GM19025 (cell line): ENCODE measurements around the gene ZNF365.
"Not testable (repeated sequence)": the region's sequence is repeated elsewhere in the genome, so short reads cannot be mapped to it uniquely, and the experiment has no call there.

Experiments
- ATAC-seq: cut with Tn5 transposase; IDR thresholded peaks from one replicate; pipeline ENCODE4 v1.9.1; 2021; ENCODE audit warnings: mild to moderate bottlenecking, low read depth, moderate library complexity; ENCODE audit not compliant: unreplicated experiment

The ZNF365 gene, protein sequence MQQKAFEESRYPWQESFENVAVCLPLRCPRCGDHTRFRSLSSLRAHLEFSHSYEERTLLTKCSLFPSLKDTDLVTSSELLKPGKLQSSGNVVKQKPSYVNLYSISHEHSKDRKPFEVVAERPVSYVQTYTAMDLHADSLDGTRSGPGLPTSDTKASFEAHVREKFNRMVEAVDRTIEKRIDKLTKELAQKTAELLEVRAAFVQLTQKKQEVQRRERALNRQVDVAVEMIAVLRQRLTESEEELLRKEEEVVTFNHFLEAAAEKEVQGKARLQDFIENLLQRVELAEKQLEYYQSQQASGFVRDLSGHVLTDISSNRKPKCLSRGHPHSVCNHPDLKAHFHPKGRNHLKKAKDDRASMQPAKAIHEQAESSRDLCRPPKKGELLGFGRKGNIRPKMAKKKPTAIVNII

DNA sequence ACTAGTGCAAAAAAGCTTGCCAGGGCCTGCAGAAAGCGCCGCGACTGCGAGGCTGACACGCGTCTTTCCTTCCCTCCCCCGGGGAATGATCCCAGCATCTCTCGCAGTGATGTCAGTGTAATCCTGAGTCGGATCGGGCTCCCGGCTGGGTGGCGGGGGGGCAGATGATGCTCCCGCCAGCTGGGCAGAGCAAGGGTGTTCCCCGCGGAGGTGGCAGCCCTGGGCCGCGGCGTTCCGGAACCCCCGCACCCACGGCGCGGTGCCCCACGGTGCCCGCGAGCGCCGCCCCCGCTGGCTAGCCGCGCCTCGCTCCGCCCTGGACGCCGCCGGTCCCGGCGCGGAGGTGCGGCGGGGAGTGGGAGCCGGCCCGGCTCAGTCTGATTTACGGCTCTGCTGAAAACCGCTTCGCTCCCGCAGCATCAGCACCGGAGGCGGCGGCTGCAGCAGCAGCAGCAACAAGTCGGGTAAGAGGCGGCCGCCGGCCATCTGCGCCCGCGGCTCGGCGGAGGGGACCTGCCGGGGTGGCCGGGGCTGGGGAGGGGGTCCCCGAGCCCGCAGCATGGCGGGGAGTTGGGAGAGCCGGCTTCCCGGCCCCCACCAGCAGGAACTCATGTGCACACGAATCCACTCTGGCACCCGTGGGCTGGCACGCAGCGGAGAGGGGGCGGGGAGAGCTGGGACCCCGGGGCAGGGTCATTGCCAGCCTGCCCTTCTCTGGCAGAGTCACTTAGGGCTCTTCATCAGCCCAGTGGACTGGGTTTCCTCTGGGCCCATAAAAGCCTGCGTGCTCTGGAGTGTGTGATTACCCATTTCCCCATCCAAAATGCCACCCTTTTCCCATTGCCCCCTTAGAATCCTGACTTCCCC lies at the start of gene ZNF365:
Gene ZNF365, plus strand, starts transcription at position 375 of the 867 bp plus-strand sequence. CDS start 1,825 bp downstream, outside the sequence.
- ATAC-seq: no peak

DNA sequence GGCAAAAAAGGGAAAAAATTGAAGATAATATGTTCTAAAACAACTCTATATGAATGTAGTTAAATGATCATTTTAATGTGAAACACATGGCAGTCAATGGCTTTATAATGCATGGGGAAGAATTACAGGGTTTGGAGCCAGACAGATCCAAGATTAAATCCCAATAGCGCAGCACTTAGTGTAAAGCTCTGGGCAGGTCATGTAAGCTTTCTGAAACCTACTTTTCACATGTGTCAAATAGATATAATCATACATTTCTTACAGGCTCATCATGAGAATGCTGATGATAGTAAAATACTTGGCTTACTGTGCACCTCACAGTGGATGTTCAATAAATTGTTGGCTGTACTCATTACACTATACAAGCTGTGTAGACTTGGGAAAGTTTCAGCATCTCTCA lies 48.0 kb upstream of the ZNF365 start:
- ATAC-seq: no peak

DNA sequence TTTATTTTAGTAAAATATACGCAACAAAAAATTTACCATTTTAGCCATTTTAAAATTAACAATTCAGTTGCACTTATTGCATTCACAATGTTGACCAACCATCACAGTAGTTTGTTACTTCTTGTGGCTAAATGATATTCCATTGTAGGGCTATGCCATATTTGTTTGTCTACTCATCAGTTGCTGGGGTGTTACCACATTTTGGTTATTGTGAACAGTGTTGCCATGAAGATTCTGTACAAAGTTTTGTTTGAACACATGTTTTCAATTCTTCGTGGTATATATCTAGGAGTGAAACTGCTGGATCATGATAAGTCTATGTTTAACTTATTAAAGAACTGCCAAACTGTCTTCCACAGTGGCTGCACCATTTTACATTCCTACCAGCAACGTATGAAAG lies 46.3 kb upstream of the ZNF365 start:
- no peak for ATAC-seq

DNA sequence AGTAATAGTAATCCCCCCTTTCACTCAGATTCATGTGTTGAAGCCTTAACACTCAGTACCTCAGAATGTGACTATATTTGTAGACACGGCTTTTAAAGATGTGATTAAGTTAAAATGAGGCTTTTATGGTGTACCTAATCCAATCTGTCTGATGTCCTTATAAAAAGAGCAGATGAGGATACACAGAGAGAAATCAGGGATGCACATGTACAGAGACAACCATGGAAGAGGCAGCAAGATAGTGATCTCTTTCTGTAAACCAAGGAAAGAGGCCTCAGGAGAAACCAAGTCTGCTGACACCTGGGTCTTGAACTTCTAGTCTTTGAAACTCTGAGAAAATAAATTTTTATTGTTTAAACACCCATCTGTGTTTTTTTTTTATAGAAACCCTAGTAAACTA lies 44.0 kb upstream of the ZNF365 start:
- ATAC-seq: no peak

DNA sequence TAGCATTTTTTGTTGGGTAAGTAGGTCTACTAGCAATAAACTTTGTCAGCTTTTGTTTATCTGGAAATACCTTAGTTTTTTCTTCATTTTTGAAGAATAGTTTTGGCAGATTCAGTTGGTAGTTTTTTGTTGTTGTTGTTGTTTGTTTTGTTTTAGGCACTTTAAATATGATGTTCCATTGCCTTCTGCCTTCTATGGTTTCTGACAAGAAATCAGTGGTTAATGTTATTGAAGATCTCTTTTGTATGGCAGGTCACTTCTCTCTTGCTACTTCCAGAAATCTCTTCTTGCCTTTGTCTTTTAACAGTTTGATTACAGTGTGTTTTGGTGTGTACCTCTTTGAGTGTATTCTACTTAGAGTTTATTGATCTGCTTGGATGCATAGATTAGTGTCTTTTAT lies 41.8 kb upstream of the ZNF365 start:
- no peak for ATAC-seq

DNA sequence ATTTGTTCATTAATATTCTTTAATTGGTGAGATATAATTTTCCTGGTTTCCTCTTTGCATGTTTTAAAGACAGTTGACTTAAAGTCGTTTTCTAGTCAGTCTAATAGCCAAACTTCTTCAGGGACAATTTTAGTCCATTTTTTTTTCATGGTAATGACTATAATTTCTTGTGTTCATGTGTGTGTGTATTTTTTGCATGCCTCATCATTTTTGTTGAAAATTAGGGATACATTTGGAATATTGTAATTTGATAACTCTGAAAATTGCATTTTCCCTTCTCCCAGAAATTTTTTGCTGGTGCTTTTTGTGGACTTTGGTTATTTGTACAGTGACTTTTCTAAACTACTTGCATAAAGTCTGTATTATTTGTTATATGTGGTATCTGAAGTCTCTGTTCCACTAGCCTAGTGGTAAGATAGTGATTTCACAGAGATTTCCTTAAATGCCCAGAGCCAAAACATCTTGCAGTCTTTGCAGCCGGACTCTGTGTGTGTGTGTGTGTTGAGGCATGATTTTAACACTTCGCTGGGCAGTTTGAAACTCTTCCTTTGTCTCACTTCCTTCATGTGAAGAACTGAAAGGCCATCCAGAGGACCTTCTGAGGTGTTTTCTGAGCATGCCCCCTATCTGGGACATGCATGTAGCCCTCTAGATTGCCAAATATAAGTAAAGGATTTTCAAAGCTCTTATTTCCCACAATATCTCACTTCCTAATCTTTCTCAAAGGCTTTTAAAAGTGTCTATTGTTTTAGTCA lies 40.9 kb upstream of the ZNF365 start:
- ATAC-seq: no peak

DNA sequence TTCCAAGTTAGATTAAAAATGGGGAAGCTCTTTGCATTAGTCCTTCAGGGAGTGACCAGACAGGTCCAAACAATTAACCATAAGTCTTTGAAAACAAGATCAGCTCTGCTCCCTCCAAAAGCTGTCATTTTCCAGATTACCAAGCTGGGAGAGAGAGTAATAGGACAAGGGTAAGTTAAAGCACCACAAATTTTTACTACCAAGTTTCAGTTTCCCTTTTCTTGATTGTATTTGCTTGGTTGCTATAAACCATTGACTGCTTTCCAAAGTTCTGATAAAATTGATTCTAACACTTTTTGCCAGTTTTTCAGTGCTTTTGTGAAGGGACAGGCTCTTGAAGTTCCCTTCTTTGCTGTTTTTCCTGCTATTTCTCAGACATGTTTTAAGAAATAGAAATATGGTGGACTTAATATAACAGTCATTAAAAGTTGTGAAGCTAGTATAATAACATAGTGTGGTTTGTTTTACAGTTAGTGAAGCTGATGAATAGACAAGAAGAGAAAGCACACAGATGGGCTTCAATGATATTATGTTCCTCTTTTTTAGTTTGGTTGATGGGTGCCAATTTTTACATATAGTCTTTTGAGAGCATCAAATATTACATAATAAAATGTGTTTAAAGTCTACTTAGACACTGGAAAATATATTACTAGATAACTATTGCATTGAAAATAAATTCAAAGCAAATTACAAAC lies 40.0 kb upstream of the ZNF365 start:
- no peak for ATAC-seq

DNA sequence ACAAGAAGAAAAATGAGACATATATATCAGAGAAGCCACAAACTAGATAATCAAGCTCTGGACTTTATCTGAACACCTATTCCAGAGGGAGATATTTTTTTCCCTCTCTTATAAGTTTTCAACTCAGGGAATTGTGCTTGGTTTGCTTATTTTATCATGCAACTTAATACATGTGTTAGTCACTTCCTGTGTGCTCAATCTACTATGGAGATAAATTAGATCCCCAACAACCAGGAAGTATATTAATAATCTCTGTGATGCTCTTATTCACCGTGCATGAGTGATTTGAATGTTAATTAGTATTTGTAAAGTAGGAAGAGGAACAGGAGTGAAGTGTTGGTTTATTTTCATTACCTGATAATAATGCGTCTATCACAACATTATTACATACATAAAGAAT lies 38.8 kb upstream of the ZNF365 start:
- ATAC-seq: no peak

DNA sequence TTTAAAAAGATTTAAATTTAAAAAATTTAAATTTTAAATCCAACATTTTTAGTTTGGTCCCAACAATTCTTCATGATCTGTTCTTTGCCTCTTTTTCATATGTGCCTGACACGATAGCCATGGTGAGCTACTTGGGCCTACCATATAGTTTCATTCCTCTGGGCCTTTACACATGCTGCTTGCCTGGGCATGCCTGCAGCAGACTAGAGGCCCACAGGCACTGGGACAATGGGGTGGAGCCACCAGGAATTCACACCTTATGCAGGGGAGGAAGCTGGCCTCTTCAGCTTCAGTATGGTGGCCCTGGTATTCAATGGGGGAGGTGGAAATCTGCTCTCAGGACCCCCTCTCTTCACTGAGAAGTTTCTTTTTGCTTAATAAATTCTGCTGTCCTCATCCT lies 37.8 kb upstream of the ZNF365 start:
- ATAC-seq: no peak

DNA sequence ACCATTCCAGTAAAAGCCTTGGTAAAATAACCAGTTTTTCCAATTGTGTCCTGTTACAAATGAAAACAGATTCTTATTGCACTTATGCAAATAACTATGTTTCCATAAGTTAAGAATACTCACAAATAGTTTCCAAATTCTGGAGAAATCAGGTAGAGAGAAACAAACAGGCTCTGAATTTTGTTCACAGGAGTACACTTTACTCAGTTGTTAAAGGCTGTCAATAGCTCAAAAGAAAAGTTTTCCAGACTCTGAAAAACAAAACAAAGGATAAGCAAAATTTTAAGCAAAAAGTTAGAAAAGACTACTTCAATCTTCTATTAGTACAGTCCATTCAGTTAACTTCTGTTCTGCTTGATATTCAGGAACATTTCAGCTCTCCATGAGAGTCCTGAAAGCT lies 32.8 kb upstream of the ZNF365 start:
- no peak for ATAC-seq

DNA sequence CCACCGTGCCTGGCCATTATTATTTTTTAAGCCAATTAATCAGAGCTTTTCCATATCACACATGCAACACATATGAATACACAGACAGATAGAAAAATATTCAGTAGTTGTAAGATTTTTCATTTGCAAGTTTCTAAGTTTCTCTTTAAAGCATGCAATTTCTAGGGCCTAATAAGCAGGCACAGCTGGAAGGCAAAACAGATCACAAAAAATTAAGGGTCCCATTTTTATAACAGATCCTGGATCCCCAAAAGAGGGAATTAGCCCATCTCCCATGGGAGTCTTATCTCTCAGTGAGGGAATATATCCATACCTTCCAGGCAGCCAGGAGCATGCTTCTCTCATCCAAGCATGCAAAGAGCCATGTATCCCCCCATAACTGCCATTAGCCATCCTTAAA lies 31.2 kb upstream of the ZNF365 start:
- ATAC-seq: no peak

DNA sequence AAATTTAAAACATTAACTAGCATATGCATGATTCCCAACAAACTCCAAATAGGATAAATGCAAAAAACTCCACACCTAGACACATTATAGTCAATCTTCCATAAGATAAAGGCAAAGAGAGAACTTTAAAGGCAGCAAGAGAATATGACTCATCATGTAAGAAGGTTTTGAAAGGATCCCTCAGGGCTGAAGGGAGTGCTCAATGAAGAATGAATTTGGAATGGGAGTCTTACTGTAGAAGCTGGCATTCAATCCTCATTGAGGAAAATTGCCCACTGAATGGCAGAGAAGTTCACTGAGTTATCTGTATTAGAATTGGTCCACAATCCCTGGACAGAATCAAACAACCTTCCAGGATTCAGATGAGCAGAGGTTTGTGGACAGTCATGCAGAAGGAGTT lies 26.1 kb upstream of the ZNF365 start:
- no peak for ATAC-seq

DNA sequence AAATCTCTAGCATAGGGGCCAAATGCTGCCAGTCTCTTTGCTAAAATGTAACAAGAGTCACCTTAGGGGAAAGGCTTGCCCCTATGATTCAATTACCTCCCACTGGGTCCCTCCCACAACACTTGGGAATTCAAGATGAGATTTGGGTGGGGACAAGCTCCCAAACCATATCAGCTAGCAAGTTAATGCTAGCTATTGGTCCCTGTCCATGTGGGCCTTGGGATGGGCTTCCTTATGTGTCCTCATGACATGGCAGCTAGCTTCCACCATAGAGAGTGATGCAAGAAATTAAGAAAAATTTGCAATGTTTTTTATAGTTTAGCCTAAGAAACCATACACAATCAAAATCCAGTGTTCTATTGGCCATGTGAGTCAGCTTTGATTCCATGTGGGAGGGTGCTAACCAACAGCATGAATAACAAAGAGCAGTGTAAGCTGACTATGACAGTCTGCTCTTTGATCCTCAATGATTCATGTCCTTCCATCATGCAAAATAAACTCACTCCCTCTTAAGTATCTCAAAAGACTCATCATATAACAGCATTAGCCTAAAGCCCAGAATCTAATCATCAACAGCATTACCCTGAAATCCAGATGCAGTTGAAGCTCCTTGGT lies 21.7 kb upstream of the ZNF365 start:
- ATAC-seq: no peak

DNA sequence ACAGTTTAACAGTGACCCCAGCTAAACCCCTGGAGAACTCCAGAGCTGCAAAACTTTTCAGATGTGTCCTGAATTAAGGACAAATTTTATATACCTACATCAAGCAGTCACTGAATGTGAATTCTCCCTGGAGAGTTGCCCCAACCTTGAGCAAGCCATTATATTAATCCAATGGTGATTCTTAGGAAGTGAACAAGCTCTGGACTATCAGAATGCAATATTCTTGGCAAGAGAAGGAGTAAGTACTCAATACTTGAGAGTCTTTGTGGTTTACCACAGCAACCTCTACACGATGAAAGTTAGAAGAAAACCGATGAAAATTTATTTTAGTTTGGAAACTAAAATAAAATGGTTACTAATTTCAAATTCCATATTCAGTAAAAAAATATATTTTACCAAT lies 19.3 kb upstream of the ZNF365 start:
- ATAC-seq: no peak

DNA sequence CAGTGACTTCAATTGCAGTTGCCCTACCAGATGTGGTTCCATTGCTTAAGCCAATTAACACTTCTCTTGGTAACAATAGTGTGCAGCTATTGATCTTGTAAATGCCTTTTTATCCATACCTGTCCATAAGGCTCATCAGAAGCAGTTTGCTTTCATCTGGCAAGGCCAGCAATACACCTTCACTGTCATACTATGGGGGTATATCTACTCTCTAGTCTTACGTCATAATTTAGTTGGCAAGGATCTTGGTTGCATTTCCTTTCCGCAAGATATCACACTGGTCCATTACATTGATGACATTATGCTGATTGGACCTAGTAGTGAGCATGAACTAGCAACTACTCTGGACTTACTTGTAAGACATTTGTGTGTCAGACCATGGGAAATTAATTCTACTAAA lies 17.7 kb upstream of the ZNF365 start:
- no peak for ATAC-seq

DNA sequence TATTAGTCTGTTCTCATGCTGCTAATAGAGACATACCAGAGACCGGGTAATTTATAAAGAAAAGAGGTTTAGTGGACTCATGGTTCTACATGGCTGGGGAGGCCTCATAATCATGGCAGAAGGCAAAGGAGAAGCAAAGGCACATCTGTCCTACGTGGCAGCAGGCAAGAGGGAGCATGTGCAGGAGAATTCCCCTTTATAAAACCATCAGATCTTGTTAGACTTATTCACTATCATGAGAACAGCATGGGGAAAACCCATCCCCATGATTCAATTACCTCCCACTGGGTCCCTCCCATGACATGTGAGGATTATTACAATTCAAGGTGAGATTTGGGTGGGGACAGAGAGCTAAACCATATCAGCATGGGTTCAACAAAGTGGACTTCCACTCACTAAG lies 16.0 kb upstream of the ZNF365 start:
- not testable (repeated sequence) for ATAC-seq

DNA sequence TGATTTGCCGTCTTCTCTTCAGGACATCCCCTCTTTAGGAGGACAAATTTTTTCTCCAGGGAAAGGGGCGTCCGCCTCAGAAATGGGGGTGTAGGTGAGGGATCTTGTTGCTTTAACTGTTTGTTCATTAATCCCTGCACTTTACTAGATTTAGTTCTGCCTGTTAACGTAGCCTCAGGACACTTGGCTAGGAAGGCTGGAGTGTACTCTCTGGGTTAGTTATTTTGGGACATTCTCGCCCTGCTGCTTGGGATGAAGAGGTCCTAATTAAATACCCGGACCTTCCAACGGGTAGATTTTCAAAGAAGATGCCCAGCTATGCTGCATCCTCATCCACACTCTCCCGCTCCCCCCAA lies 552 bp upstream of the ZNF365 start:
- ATAC-seq: no peak

DNA sequence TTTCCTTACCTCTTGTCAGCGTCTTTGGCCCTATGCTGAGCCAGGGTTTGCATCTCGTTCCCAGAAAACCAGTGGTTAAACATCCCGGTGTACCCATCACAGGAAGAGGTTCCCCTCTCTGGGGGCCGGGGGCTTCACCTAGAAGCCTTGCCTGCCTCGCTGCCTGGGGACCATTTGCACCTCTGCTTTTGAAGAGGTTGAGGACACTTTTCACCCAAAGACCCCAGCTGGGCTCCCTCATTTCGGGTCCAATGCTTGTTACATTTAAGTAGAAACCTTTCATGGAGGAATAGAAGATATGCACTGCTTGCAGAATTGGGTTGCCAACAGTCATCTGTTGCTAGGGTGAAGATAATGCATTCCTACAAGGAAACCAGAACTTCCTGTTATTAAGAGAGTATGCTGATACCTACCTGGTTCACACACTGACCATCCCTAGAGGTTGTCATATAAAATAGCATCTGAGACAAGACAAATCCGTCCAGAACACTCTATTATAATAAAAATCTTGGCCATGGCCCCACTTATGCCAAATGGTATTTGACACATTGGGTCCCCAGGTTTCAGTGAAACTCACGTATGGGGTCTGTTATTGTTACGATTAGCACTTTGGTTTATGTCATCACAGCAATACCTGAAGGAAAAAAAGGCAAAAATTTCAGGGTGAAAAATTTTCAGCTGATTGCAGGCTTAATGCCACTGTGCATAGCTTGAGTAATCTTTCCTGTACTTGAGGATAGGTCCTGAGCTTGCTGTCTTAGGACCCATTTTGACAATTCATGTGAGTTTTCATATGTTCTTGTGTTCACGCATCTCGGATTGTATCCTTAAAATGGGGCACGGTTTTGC lies 917 bp downstream of the ZNF365 start:
- ATAC-seq: no peak
